Keratinocyte (primary cell): Measurements from ENCODE around the gene PBX4. TPM values are rescaled to one million over a fixed set of nuclear protein-coding genes. Genes with fewer than 3 reads are reported as not detected.

ENCODE experiments used
- DNase-seq: peaks from one replicate; pipeline ENCODE4 v3.0.0-alpha.2; 2011; ENCODE audit warnings: low read depth, missing footprints, low spot score
- FAIRE-seq: peaks from 2 replicates; lab custom pipeline; 2011; peaks lifted over from hg19 to GRCh38; lab: Jason Lieb, UNC
- H2AFZ ChIP-seq: 2 replicates; pipeline ENCODE4 v1.6.0; 2012; ENCODE audit warnings: low read length, control low read depth, inconsistent platforms; ENCODE audit not compliant: control insufficient read depth
- H3K27ac ChIP-seq: 2 replicates; pipeline ENCODE4 v1.5.1; 2011; ENCODE audit warnings: low read length; ENCODE audit not compliant: control insufficient read depth, insufficient read depth
- H3K27me3 ChIP-seq: 3 replicates; pipeline ENCODE4 v1.6.0; 2011; ENCODE audit warnings: low read length; ENCODE audit not compliant: control insufficient read depth, insufficient read depth; ENCODE audit errors: extremely low read depth
- H3K36me3 ChIP-seq, 2 experiments: 2 replicates in 1 of 2; 3 replicates in 1 of 2; pipeline ENCODE4 v1.5.1; 2011; ENCODE audit warnings: low read length in 2 of 2, mild to moderate bottlenecking in 1 of 2; ENCODE audit not compliant: control insufficient read depth in 2 of 2, insufficient read depth in 2 of 2; ENCODE audit errors: extremely low read depth in 1 of 2
- H3K4me1 ChIP-seq: 3 replicates; pipeline ENCODE4 v1.5.1; 2011; ENCODE audit warnings: low read length; ENCODE audit not compliant: control insufficient read depth, insufficient read depth; ENCODE audit errors: extremely low read depth
- H3K4me2 ChIP-seq: 3 replicates; pipeline ENCODE4 v1.6.0; 2011; ENCODE audit warnings: low read depth, low read length; ENCODE audit not compliant: control insufficient read depth, insufficient read depth; ENCODE audit errors: extremely low read depth
- H3K4me3 ChIP-seq, 3 experiments: fragments of 200-600 bp in 1 of 3; sonication (generic) in 1 of 3; 2 replicates in 2 of 3; 3 replicates in 1 of 3; pipeline ENCODE4 v1.5.1; 2011 to 2016; ENCODE audit warnings: low read length in 3 of 3, mild to moderate bottlenecking in 3 of 3, control low read depth in 2 of 3, inconsistent platforms in 1 of 3, low read depth in 1 of 3, mixed read lengths in 1 of 3, mixed run types in 1 of 3, moderate library complexity in 1 of 3; ENCODE audit not compliant: control insufficient read depth in 2 of 3, insufficient read depth in 2 of 3; ENCODE audit errors: extremely low read depth in 1 of 3
- H3K79me2 ChIP-seq: 2 replicates; pipeline ENCODE4 v1.6.0; 2012; ENCODE audit warnings: low read length; ENCODE audit not compliant: control insufficient read depth, insufficient read depth
- H3K9ac ChIP-seq: 3 replicates; pipeline ENCODE4 v1.6.0; 2011; ENCODE audit warnings: low read length; ENCODE audit not compliant: control insufficient read depth, insufficient read depth; ENCODE audit errors: extremely low read depth
- H3K9me1 ChIP-seq: 3 replicates; pipeline ENCODE4 v1.6.0; 2011; ENCODE audit warnings: low read length; ENCODE audit not compliant: control insufficient read depth, insufficient read depth; ENCODE audit errors: extremely low read depth
- H3K9me3 ChIP-seq: 2 replicates; pipeline ENCODE4 v1.5.1; 2012; ENCODE audit warnings: low read depth, low read length; ENCODE audit not compliant: control insufficient read depth
- H4K20me1 ChIP-seq: 3 replicates; pipeline ENCODE4 v1.6.0; 2011; ENCODE audit warnings: low read length; ENCODE audit not compliant: control insufficient read depth, insufficient read depth; ENCODE audit errors: extremely low read depth
- CTCF ChIP-seq, 3 experiments: IDR thresholded peaks in 1 of 3; conservative IDR thresholded peaks in 1 of 3; optimal IDR thresholded peaks in 1 of 3; 2 replicates in 2 of 3; 3 replicates in 1 of 3; pipeline versions ENCODE3 to v1.5.1; 2011; ENCODE audit warnings: low read length in 3 of 3, mild to moderate bottlenecking in 3 of 3, moderate library complexity in 2 of 3, control low read depth in 1 of 3, inconsistent platforms in 1 of 3; ENCODE audit not compliant: insufficient read depth in 2 of 3; ENCODE audit errors: extremely low read depth in 1 of 3
- EZH2 ChIP-seq: IDR thresholded peaks from one replicate; pipeline ENCODE4 v1.6.1; 2012; ENCODE audit warnings: inconsistent platforms, mild to moderate bottlenecking, low read length, moderate library complexity
- dilution Hi-C: fragments of 300-500 bp; cut with MboI; formaldehyde crosslinking; loops from one replicate; pipeline ENCODE4 v1.7.0; 2020; ENCODE audit warnings: low sequenced_read_pairs; ENCODE audit not compliant: extremely low pct_ligation_motif_present
- polyA plus RNA-seq, 5 experiments: library from polyadenylated mRNA; depleted of rRNA in 3 of 5; stranded (reverse) in 3 of 5; stranded (forward) in 1 of 5; unstranded in 1 of 5; fragments of >200 nt; gene quantifications; 1 replicate in 1 of 5; 2 replicates in 3 of 5; 3 replicates in 1 of 5; pipeline versions ENCODE4 v1.2.1 to v1.2.3, GENCODE V29; 2011 to 2012; ENCODE audit warnings: missing spikeins in 2 of 5, low read depth in 1 of 5, low replicate concordance in 1 of 5

PBX4 gene
- polyA plus RNA-seq, 1 donor (not counting 4 experiments of a cell fraction or from before 2014, with no cell fraction given), result 1.7 TPM

DNA sequence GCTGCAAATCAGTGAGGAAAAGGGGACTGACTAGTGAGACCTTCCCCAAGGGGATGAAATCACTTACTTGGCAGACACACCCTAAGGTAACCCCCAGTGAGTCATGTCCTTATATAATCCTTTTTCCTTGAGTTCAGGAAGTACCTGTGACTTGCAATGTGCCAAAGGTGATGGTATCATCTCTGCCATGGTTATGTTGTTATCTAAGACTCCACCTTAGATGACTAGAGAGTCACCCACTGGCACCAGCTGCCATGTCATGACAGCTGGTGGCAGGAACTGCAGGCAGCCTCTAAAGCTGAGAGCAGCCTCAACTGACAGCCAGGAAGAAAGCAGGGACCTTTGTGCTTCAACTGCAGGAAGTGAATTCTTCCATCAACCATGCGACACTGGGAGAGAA is 12.5 kb downstream of the PBX4 start:
- Histone ChIP-seq H3K79me2 (no peaks in the 10 kb centered on the region), H4K20me1 (no peaks in the 10 kb centered on the region), H3K27ac (peak overlapping the region; percentile 47), H3K36me3 (no peaks in the 10 kb centered on the region), H3K4me2 (peak overlapping the region; percentile 42), H3K4me1 (peaks cover 27% of the 10 kb centered on the region), H3K9ac (no peak overlapping the region), H3K27me3 (no peaks in the 10 kb centered on the region), H3K9me3 (no peaks in the 10 kb centered on the region), H2AFZ (no peak overlapping the region), H3K9me1 (no peaks in the 10 kb centered on the region), H3K4me3 (no peak overlapping the region)
- DNase-seq (peak; percentile 89), FAIRE-seq (peak; percentile 97)
- dilution Hi-C loops, result no loop called here
- no peak for TF ChIP-seq EZH2
- TF ChIP-seq CTCF (optimal IDR thresholded peaks at IDR 0.05 in 1 of 3, IDR thresholded peaks at IDR 0.05 in 1 of 3, conservative IDR thresholded peaks at IDR 0.05 in 1 of 3; ENCODE audit: extremely low read depth in 1 of 3, insufficient read depth in 2 of 3, low read length in 3 of 3), result no peak

GRCh38 chr19:19602713-19603324 is 15.7 kb downstream of the PBX4 start:
- Histone ChIP-seq H3K4me1 (peaks cover 27% of the 10 kb centered on the region), H3K27ac (peak overlapping the region; percentile 71), H3K9me3 (no peaks in the 10 kb centered on the region), H3K9me1 (no peaks in the 10 kb centered on the region), H3K4me3 (peak overlapping the region in 2 of 3 experiments; percentile 49 to 53), H3K27me3 (no peaks in the 10 kb centered on the region), H3K79me2 (no peaks in the 10 kb centered on the region), H2AFZ (peak overlapping the region; percentile 81), H3K36me3 (no peaks in the 10 kb centered on the region), H4K20me1 (no peaks in the 10 kb centered on the region), H3K4me2 (peak overlapping the region; percentile 82), H3K9ac (peak overlapping the region; percentile 57)
- dilution Hi-C loops, result no loop called here
- DNase-seq (no peak), FAIRE-seq (peak; percentile 93)
- TF ChIP-seq CTCF (optimal IDR thresholded peaks at IDR 0.05 in 1 of 3, IDR thresholded peaks at IDR 0.05 in 1 of 3, conservative IDR thresholded peaks at IDR 0.05 in 1 of 3; ENCODE audit: extremely low read depth in 1 of 3, insufficient read depth in 2 of 3, low read length in 3 of 3) (no peak), EZH2 (no peak)
